ENCODE measurements around the gene PRKAR2A.
"Not testable (repeated sequence)": the region's sequence is repeated elsewhere in the genome, so short reads cannot be mapped to it uniquely, and the experiment has no call there.

PRKAR2A gene

GRCh38 chr3:48835650-48836366 is 11.9 kb downstream of the PRKAR2A start:
- H3K36me3 ChIP-seq (ENCODE audit: control insufficient read depth, insufficient read depth, low read length): no peaks in the 10 kb centered on the region
- no peak overlapping the region for H3K27ac ChIP-seq
- no peak overlapping the region for H3K9ac ChIP-seq
- TF ChIP-seq, protein P1, sequence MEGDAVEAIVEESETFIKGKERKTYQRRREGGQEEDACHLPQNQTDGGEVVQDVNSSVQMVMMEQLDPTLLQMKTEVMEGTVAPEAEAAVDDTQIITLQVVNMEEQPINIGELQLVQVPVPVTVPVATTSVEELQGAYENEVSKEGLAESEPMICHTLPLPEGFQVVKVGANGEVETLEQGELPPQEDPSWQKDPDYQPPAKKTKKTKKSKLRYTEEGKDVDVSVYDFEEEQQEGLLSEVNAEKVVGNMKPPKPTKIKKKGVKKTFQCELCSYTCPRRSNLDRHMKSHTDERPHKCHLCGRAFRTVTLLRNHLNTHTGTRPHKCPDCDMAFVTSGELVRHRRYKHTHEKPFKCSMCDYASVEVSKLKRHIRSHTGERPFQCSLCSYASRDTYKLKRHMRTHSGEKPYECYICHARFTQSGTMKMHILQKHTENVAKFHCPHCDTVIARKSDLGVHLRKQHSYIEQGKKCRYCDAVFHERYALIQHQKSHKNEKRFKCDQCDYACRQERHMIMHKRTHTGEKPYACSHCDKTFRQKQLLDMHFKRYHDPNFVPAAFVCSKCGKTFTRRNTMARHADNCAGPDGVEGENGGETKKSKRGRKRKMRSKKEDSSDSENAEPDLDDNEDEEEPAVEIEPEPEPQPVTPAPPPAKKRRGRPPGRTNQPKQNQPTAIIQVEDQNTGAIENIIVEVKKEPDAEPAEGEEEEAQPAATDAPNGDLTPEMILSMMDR (IDR thresholded peaks at IDR 0.05): no peak
- no peaks in the 10 kb centered on the region for H3K9me3 ChIP-seq (ENCODE audit: control insufficient read depth, low read length)
- H2AFZ ChIP-seq: no peak overlapping the region
- no peaks in the 10 kb centered on the region for H3K27me3 ChIP-seq (ENCODE audit: control insufficient read depth, insufficient read depth, low read length)
- no peak overlapping the region for H3K4me2 ChIP-seq (ENCODE audit: low read length)
- H3K4me3 ChIP-seq (ENCODE audit: low read depth, low read length): no peak overlapping the region
- no peaks in the 10 kb centered on the region for H3K4me1 ChIP-seq
- H3K79me2 ChIP-seq: peaks cover 56% of the 10 kb centered on the region

GRCh38 chr3:48832684-48833083 is 15.0 kb downstream of the PRKAR2A start:
- no peak overlapping the region for H3K9ac ChIP-seq
- no peaks in the 10 kb centered on the region for H3K36me3 ChIP-seq (ENCODE audit: control insufficient read depth, insufficient read depth, low read length)
- TF ChIP-seq, protein P1 (IDR thresholded peaks at IDR 0.05): no peak
- peaks cover 58% of the 10 kb centered on the region for H3K79me2 ChIP-seq
- H3K4me1 ChIP-seq: no peaks in the 10 kb centered on the region
- no peaks in the 10 kb centered on the region for H3K9me3 ChIP-seq (ENCODE audit: control insufficient read depth, low read length)
- H3K4me3 ChIP-seq (ENCODE audit: low read depth, low read length): no peak overlapping the region
- no peaks in the 10 kb centered on the region for H3K27me3 ChIP-seq (ENCODE audit: control insufficient read depth, insufficient read depth, low read length)
- H2AFZ ChIP-seq: no peak overlapping the region
- no peak overlapping the region for H3K4me2 ChIP-seq (ENCODE audit: low read length)
- H3K27ac ChIP-seq: no peak overlapping the region

- no peaks in the 10 kb centered on the region for H3K4me1 ChIP-seq
- peaks cover 56% of the 10 kb centered on the region for H3K79me2 ChIP-seq
- TF ChIP-seq, protein P1 (IDR thresholded peaks at IDR 0.05): no peak
- no peak overlapping the region for H3K4me3 ChIP-seq (ENCODE audit: low read depth, low read length)
- no peaks in the 10 kb centered on the region for H3K36me3 ChIP-seq (ENCODE audit: control insufficient read depth, insufficient read depth, low read length)
- no peaks in the 10 kb centered on the region for H3K9me3 ChIP-seq (ENCODE audit: control insufficient read depth, low read length)
- H3K9ac ChIP-seq: no peak overlapping the region
- H3K27ac ChIP-seq: no peak overlapping the region
- H2AFZ ChIP-seq: no peak overlapping the region
- no peaks in the 10 kb centered on the region for H3K27me3 ChIP-seq (ENCODE audit: control insufficient read depth, insufficient read depth, low read length)
- no peak overlapping the region for H3K4me2 ChIP-seq (ENCODE audit: low read length)
Observed at GRCh38 chr3:48830715-48831114, 17.0 kb downstream of the PRKAR2A start.

GRCh38 chr3:48829525-48829924 is 18.1 kb downstream of the PRKAR2A start:
- not testable (repeated sequence) for H3K27me3 ChIP-seq (ENCODE audit: control insufficient read depth, insufficient read depth, low read length); H3K4me1 ChIP-seq; H3K9me3 ChIP-seq (ENCODE audit: control insufficient read depth, low read length); H3K9ac ChIP-seq; H3K4me3 ChIP-seq (ENCODE audit: low read depth, low read length); H3K4me2 ChIP-seq (ENCODE audit: low read length); H2AFZ ChIP-seq; H3K36me3 ChIP-seq (ENCODE audit: control insufficient read depth, insufficient read depth, low read length); H3K27ac ChIP-seq
- H3K79me2 ChIP-seq: peaks cover 53% of the 10 kb centered on the region

- H3K9ac ChIP-seq; H3K9me3 ChIP-seq (ENCODE audit: control insufficient read depth, low read length); H3K4me1 ChIP-seq; H3K27ac ChIP-seq; H3K36me3 ChIP-seq (ENCODE audit: control insufficient read depth, insufficient read depth, low read length); H3K4me3 ChIP-seq (ENCODE audit: low read depth, low read length); H2AFZ ChIP-seq; H3K27me3 ChIP-seq (ENCODE audit: control insufficient read depth, insufficient read depth, low read length); H3K4me2 ChIP-seq (ENCODE audit: low read length): not testable (repeated sequence)
- peaks cover 43% of the 10 kb centered on the region for H3K79me2 ChIP-seq
Observed at GRCh38 chr3:48827874-48828273, 19.8 kb downstream of the PRKAR2A start.

DNA sequence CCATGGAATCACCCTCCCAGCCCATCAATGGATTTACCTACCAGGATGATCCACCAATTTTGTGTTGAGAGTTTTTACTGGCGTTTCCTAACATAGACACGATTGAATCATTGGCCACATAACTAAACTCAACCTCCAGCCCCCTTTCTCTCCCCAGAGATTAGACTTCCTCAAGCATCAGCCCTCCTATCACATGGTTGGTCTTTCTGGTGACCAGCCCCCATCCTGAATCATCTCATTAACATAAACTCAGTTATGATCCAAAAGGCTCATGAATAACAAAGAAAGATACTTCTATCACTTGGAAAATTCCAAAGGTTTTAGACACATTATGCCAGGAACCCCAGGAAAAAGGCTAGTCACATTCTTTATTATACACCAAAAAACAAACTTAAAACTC is 21.2 kb downstream of the PRKAR2A start:
- TF ChIP-seq, protein P1 (IDR thresholded peaks at IDR 0.05): no peak
- Histone ChIP-seq H3K27ac (no peak overlapping the region), H3K79me2 (peaks cover 34% of the 10 kb centered on the region), H3K4me2 (ENCODE audit: low read length) (no peak overlapping the region), H3K9ac (no peak overlapping the region), H3K9me3 (ENCODE audit: control insufficient read depth, low read length) (no peaks in the 10 kb centered on the region), H3K4me1 (no peaks in the 10 kb centered on the region), H3K36me3 (ENCODE audit: control insufficient read depth, insufficient read depth, low read length) (no peaks in the 10 kb centered on the region), H3K4me3 (ENCODE audit: low read depth, low read length) (no peak overlapping the region), H3K27me3 (ENCODE audit: control insufficient read depth, insufficient read depth, low read length) (no peaks in the 10 kb centered on the region), H2AFZ (no peak overlapping the region)

All from parathyroid adenoma (tissue), 2 donors.